GM23248 (cell line): ENCODE results near the gene LMO4. TPM values are rescaled to one million over a fixed set of nuclear protein-coding genes. Genes with fewer than 3 reads are reported as not detected.

ENCODE experiments used
- DNase-seq: peaks from one replicate; pipeline ENCODE4 v3.0.0-alpha.2; 2015
- H2AFZ ChIP-seq: fragments of 200-600 bp; sonication (generic); 2 replicates; pipeline ENCODE4 v1.6.1; 2016; ENCODE audit warnings: antibody characterized with exemption
- H3F3A ChIP-seq: fragments of 200-600 bp; sonication (generic); 2 replicates; pipeline ENCODE4 v1.6.1; 2016; ENCODE audit warnings: mild to moderate bottlenecking, antibody characterized with exemption, mixed run types; ENCODE audit not compliant: insufficient read depth
- H3K27ac ChIP-seq: fragments of 200-600 bp; sonication (generic); 2 replicates; pipeline ENCODE4 v1.5.1; 2016; ENCODE audit warnings: mild to moderate bottlenecking
- H3K27me3 ChIP-seq: fragments of 200-600 bp; sonication (generic); replicated peaks from 2 replicates; pipeline ENCODE4 v1.6.1; 2016; ENCODE audit warnings: mild to moderate bottlenecking; ENCODE audit not compliant: insufficient read depth
- H3K36me3 ChIP-seq: fragments of 200-600 bp; sonication (generic); 2 replicates; pipeline ENCODE4 v1.6.1; 2016; ENCODE audit warnings: low read depth, mild to moderate bottlenecking
- H3K4me1 ChIP-seq: fragments of 200-600 bp; sonication (generic); 2 replicates; pipeline ENCODE4 v1.6.1; 2016; ENCODE audit warnings: mild to moderate bottlenecking; ENCODE audit not compliant: insufficient read depth
- H3K4me2 ChIP-seq: fragments of 200-600 bp; sonication (generic); one replicate; pipeline ENCODE4 v1.6.1; 2016; ENCODE audit warnings: mild to moderate bottlenecking; ENCODE audit not compliant: unreplicated experiment
- H3K4me3 ChIP-seq: fragments of 200-600 bp; sonication (generic); 2 replicates; pipeline ENCODE4 v1.5.1; 2016; ENCODE audit warnings: mild to moderate bottlenecking
- H3K79me2 ChIP-seq: fragments of 200-600 bp; sonication (generic); 2 replicates; pipeline ENCODE4 v1.6.1; 2016; ENCODE audit warnings: mild to moderate bottlenecking; ENCODE audit not compliant: insufficient read depth
- H3K9ac ChIP-seq: fragments of 200-600 bp; sonication (generic); 2 replicates; pipeline ENCODE4 v1.6.1; 2016; ENCODE audit warnings: mild to moderate bottlenecking
- H3K9me2 ChIP-seq: fragments of 200-600 bp; sonication (generic); 2 replicates; pipeline ENCODE4 v1.6.1; 2016; ENCODE audit warnings: mixed run types, mild to moderate bottlenecking, moderate library complexity; ENCODE audit not compliant: insufficient read depth
- H3K9me3 ChIP-seq: fragments of 200-600 bp; sonication (generic); one replicate; pipeline ENCODE4 v1.6.1; 2017; ENCODE audit warnings: low read depth
- H4K20me1 ChIP-seq: fragments of 200-600 bp; sonication (generic); 2 replicates; pipeline ENCODE4 v1.6.0; 2016; ENCODE audit not compliant: insufficient read depth
- EZH2 ChIP-seq: fragments of 200-600 bp; sonication (generic); IDR thresholded peaks from 2 replicates; pipeline ENCODE4 v1.6.1; 2018; ENCODE audit warnings: antibody characterized with exemption, mild to moderate bottlenecking; ENCODE audit not compliant: insufficient read depth, poor library complexity, severe bottlenecking
- EZH2phosphoT487 ChIP-seq: fragments of 200-600 bp; sonication (generic); IDR thresholded peaks from 2 replicates; pipeline ENCODE4 v1.6.1; 2018; ENCODE audit warnings: antibody characterized with exemption, moderate library complexity, mild to moderate bottlenecking, low read depth; ENCODE audit not compliant: insufficient read depth
- WGBS, 2 experiments: methylation state at CpG; one replicate each; pipeline ENCODE4 v1.1.6; 2015 to 2017; ENCODE audit warnings: low lambda C conversion rate in 2 of 2, low coverage in 1 of 2; ENCODE audit errors: missing lambda C conversion rate in 2 of 2; 5-methylcytosine and 5-hydroxymethylcytosine counted together
- in situ Hi-C: fragments of 300-500 bp; cut with MboI; formaldehyde crosslinking; loops from 2 replicates; pipeline ENCODE4 v1.15.0; 2020
- polyA plus RNA-seq: library from polyadenylated mRNA; unstranded; fragments of >200 nt; fragmentation: Nextera tagmentation; extraction: Ambion mirVana; gene quantifications from 2 replicates; pipeline ENCODE4 v1.2.1, GENCODE V29; 2016
- total RNA-seq: library from RNA; depleted of rRNA; stranded (reverse); fragments of >200 nt; shearing (Covaris generic); gene quantifications from 2 replicates; pipeline ENCODE4 v1.2.3, GENCODE V29; 2014

The LMO4 gene
- total and polyA plus RNA-seq, 2 experiments from 2014 or later, result 23.8 to 103 TPM

DNA sequence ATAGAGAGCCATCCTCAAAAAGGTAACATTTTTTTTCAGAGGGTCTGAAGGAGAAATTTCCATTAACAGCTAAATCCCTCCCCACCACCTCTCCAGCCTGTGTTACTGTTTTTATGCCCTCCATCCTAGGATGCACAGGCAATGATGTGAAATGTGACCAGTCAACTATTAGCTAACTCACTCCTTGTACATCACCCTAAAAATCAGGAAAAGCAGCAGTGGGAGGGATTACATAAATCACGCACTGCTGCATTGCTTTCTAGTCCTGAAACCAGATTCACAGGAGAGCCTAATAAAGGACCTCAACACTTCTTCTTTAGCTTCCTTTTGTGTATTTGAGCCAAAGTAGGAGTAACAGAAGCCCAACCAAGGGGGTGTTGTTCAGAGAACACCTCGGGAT, 66.3 kb downstream of the LMO4 start:
- WGBS, 2 experiments, result 88 to 96% methylated on average over 2 of the region's 2 CpGs
- Histone ChIP-seq H4K20me1 (no peaks in the 10 kb centered on the region), H3K9me3 (no peaks in the 10 kb centered on the region), H3K9ac (no peak overlapping the region), H3F3A (peaks cover 26% of the 10 kb centered on the region), H3K36me3 (no peaks in the 10 kb centered on the region), H3K27me3 (no peaks in the 10 kb centered on the region), H3K4me2 (no peak overlapping the region), H3K4me3 (no peak overlapping the region), H3K9me2 (no peaks in the 10 kb centered on the region), H3K27ac (no peak overlapping the region), H3K4me1 (peaks cover 31% of the 10 kb centered on the region), H2AFZ (no peak overlapping the region), H3K79me2 (no peaks in the 10 kb centered on the region)
- in situ Hi-C loops, result no loop called here
- no peak for DNase-seq
- TF ChIP-seq EZH2 (no peak), EZH2phosphoT487 (no peak)
